Measurements from ENCODE around the gene BTBD9. TPM values are rescaled to one million over a fixed set of nuclear protein-coding genes. Genes with fewer than 3 reads are reported as not detected.

The BTBD9 gene
- total and polyA plus RNA-seq, 2 donors (not counting 3 experiments of a cell fraction or from before 2014, with no cell fraction given): 4.9 to 15.0 TPM

GRCh38 chr6:38174806-38175495, 464.8 kb downstream of the BTBD9 start:
- FAIRE-seq: no peak
- Histone ChIP-seq H4K20me1 (replicated peaks; ENCODE audit: control insufficient read depth, extremely low read depth, insufficient read depth, low read length) (no peaks in the 10 kb centered on the region), H3K9ac (replicated peaks; ENCODE audit: extremely low read depth, insufficient read depth, low read length) (no peak overlapping the region), H3K27me3 (ENCODE audit: control insufficient read depth in 2 of 2, insufficient read depth in 2 of 2, low read length in 2 of 2) (no peaks in the 10 kb centered on the region), H3K79me2 (ENCODE audit: control insufficient read depth, insufficient read depth, low read length) (no peaks in the 10 kb centered on the region), H2AFZ (ENCODE audit: low read depth, low read length) (no peak overlapping the region), H3K27ac (ENCODE audit: insufficient read depth, low read depth, low read length) (no peak overlapping the region), H3K9me3 (replicated peaks; ENCODE audit: control insufficient read depth, insufficient read depth, low read length) (no peaks in the 10 kb centered on the region), H3K4me1 (ENCODE audit: control insufficient read depth, extremely low read depth, insufficient read depth, low read length) (no peaks in the 10 kb centered on the region), H3K4me3 (replicated peaks in 1 of 3; ENCODE audit: insufficient read depth in 1 of 3, low read depth in 1 of 3, low read length in 3 of 3) (no peak overlapping the region), H3K9me1 (replicated peaks; ENCODE audit: control insufficient read depth, extremely low read depth, insufficient read depth, low read length) (no peaks in the 10 kb centered on the region), H3K36me3 (ENCODE audit: control insufficient read depth in 2 of 2, extremely low read depth in 1 of 2, insufficient read depth in 2 of 2, low read length in 2 of 2) (no peaks in the 10 kb centered on the region), H3K4me2 (ENCODE audit: insufficient read depth, low read length) (no peak overlapping the region)
- intact Hi-C loops (cut with micrococcal nuclease): loop anchor here (5.0 kb wide), 1 partner anchor 317 kb away; no protein-coding TSS in a partner anchor
- ChIA-PET CTCF (no interaction called here), POLR2A (no interaction called here)
- no peak for DNase-seq (ENCODE audit: low read depth, low spot score)
- no peak for TF ChIP-seq POLR2A (IDR thresholded peaks at IDR 0.05; ENCODE audit: low read depth, low read length)
- no peak for TF ChIP-seq JUN (IDR thresholded peaks at IDR 0.05; ENCODE audit: borderline replicate concordance, insufficient read depth, insufficient read length, low read depth)
- no peak for TF ChIP-seq POLR2AphosphoS5 (IDR thresholded peaks at IDR 0.05; ENCODE audit: insufficient read depth, low read depth, low read length)
- no peak for TF ChIP-seq MYC (IDR thresholded peaks at IDR 0.05; ENCODE audit: low read depth, low read length)
- TF ChIP-seq EZH2 (IDR thresholded peaks at IDR 0.05; ENCODE audit: borderline replicate concordance, low read depth, low read length, severe bottlenecking): no peak
- no peak for TF ChIP-seq GATA2 (IDR thresholded peaks at IDR 0.05; ENCODE audit: insufficient read depth, insufficient read length, low read depth, low read length)
- TF ChIP-seq CTCF (IDR thresholded peaks at IDR 0.05; ENCODE audit: extremely low read depth in 1 of 2, insufficient read depth in 1 of 2, low read depth in 1 of 2, low read length in 2 of 2): no peak
- BruUV-seq (replicated peaks): no TSS peak
- dilution Hi-C loops (cut with MboI; ENCODE audit: extremely low pct_ligation_motif_present, low sequenced_read_pairs): no loop called here

Measured in endothelial cell of umbilical vein (primary cell).